Colonic mucosa (tissue), 4 donors: Measurements from ENCODE around the gene ZNF318. TPM values are rescaled to one million over a fixed set of nuclear protein-coding genes. Genes with fewer than 3 reads are reported as not detected.
"Not testable (repeated sequence)": the region's sequence is repeated elsewhere in the genome, so short reads cannot be mapped to it uniquely, and the experiment has no call there.

Source experiments
- DNase-seq: peaks from one replicate; pipeline ENCODE4 v3.0.0-alpha.2; 2020
- H3K27ac ChIP-seq: fragments of 200-600 bp; one replicate; pipeline ENCODE4 v1.8.0; 2021
- H3K27me3 ChIP-seq: fragments of 200-600 bp; one replicate; pipeline ENCODE4 v1.8.0; 2021
- H3K36me3 ChIP-seq: fragments of 200-600 bp; one replicate; pipeline ENCODE4 v1.8.0; 2021
- H3K4me1 ChIP-seq: fragments of 200-600 bp; one replicate; pipeline ENCODE4 v1.8.0; 2021; ENCODE audit warnings: mild to moderate bottlenecking
- H3K4me3 ChIP-seq: fragments of 200-600 bp; one replicate; pipeline ENCODE4 v1.8.0; 2021
- H3K9ac ChIP-seq, 2 donors: one replicate each; pipeline ENCODE4 v1.7.0; 2013; ENCODE audit warnings: control low read depth in 2 of 2, low read depth in 2 of 2, low read length in 2 of 2
- H3K9me3 ChIP-seq: fragments of 200-600 bp; one replicate; pipeline ENCODE4 v1.8.0; 2021
- intact Hi-C: fragments of 100-400 bp; cut with DNase I; formaldehyde crosslinking; loops from one replicate; pipeline ENCODE4 v1.14.1; 2022
- total RNA-seq, 2 donors: library from RNA; stranded (reverse); fragmentation: NEBNext Ultra II Directional in 1 of 2; extraction: Animal tissue kit (Norgen Biotek cat#: 25700) in 1 of 2; gene quantifications; one replicate each; pipeline ENCODE4 v1.2.1, GENCODE V29; 2021
- TF ChIP-seq, protein P1 (sequence below): fragments of 200-600 bp; IDR thresholded peaks from one replicate; pipeline ENCODE4 v1.8.0; 2022; ENCODE audit warnings: antibody characterized with exemption, mild to moderate bottlenecking
- donor health status: healthy.
- donor health status: DM: no; HTN: no; CAD: no.
- donor health status: DM: no; HTN: no; CAD: no.

The ZNF318 gene
- total RNA-seq, 2 donors from 2014 or later: 12.3 TPM

DNA sequence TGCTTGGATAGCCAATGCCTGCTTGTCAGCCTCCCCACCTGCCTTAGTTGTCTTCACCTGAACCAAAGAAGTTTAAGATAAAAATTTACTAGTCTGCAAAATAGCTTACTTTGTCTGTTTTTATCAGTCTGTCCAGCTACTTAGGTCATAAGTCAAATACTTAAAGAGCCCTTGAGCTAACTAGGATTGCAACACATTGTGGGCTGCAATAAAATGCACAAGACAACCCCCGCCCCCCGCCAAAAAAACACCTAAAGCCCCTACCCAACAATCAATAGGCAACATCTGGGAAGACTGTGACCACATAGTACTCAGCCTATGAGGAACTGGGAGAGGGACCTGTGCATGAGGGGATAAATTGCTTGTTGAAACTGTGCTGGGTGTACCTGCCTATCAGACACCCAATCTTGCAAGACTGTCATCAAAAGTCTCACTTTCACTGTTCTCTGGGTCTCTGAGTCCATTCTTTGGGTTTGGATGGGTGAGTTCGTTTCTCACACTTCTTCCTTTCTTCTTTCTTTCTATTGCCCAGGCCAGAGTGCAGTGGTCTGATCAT lies 30.6 kb upstream of the ZNF318 start:
- no peak overlapping the region for H3K9ac ChIP-seq
- no peak overlapping the region for H3K27ac ChIP-seq
- H3K4me3 ChIP-seq: no peak overlapping the region
- H3K9me3 ChIP-seq: no peaks in the 10 kb centered on the region
- no peaks in the 10 kb centered on the region for H3K4me1 ChIP-seq
- TF ChIP-seq, protein P1, sequence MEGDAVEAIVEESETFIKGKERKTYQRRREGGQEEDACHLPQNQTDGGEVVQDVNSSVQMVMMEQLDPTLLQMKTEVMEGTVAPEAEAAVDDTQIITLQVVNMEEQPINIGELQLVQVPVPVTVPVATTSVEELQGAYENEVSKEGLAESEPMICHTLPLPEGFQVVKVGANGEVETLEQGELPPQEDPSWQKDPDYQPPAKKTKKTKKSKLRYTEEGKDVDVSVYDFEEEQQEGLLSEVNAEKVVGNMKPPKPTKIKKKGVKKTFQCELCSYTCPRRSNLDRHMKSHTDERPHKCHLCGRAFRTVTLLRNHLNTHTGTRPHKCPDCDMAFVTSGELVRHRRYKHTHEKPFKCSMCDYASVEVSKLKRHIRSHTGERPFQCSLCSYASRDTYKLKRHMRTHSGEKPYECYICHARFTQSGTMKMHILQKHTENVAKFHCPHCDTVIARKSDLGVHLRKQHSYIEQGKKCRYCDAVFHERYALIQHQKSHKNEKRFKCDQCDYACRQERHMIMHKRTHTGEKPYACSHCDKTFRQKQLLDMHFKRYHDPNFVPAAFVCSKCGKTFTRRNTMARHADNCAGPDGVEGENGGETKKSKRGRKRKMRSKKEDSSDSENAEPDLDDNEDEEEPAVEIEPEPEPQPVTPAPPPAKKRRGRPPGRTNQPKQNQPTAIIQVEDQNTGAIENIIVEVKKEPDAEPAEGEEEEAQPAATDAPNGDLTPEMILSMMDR: no peak
- intact Hi-C loops: no loop called here
- no peak for DNase-seq
- H3K27me3 ChIP-seq: no peaks in the 10 kb centered on the region
- no peaks in the 10 kb centered on the region for H3K36me3 ChIP-seq

DNA sequence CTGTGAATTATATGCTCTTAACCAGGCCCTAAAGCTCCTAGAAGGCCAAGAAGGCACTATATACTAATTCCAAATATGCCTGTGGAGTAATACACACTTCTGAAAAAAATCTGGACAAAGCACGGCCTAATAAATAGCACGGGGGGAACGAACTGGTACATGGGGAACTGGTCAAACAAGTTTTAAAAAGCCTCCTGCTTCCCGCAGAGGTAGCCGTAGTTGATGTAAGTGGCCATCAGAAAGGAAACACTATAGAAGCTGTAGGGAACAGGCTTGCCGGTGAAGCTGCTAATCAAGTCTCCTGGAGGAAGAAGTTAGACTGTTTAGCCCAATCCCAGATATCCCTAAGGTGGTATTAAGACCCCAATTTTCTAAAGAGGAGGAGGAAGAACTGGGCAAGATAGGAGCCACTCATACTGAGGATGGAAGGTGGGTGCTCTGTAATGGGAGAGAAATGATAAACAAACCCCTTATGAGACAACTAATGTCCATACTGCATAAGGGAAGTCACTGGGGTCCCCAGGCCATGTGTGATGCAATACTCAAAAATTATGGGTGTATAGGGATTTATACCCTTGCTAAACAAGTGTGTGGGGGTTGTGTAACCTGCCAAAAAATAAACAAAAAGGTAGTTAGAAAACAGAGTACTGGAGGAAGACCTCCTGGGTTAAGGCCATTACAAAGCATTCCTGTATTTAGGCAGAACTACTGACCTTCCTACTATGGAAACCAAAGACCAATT lies 27.1 kb upstream of the ZNF318 start:
- Histone ChIP-seq H3K27ac (no peak overlapping the region), H3K36me3 (no peaks in the 10 kb centered on the region), H3K27me3 (no peaks in the 10 kb centered on the region), H3K9me3 (no peaks in the 10 kb centered on the region), H3K4me1 (no peaks in the 10 kb centered on the region), H3K4me3 (no peak overlapping the region), H3K9ac (no peak overlapping the region)
- TF ChIP-seq, protein P1: no peak
- intact Hi-C loops: no loop called here
- DNase-seq: no peak

DNA sequence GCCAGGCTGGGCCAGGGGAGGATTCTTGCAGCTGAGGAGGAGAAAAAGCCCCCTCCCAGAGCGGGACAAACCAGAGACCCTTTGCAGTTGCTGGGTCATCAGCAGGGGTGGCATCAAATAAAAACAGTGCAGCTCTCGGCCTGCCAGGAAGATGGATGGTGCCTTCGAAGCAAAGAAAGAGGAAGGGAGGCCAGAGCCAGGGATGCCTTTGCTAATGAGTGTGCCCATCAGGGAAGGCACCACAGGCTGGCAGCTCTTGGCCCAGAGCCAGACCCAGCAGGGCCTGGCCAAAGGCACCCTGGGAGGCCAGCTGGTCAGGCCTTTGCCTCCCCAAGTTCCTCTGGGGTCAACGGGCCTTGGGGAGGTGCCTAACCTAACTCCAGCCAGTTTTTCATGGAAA lies 26.3 kb upstream of the ZNF318 start:
- Histone ChIP-seq H3K27me3 (no peaks in the 10 kb centered on the region), H3K4me1 (no peaks in the 10 kb centered on the region), H3K4me3 (no peak overlapping the region), H3K9me3 (no peaks in the 10 kb centered on the region), H3K9ac (no peak overlapping the region), H3K27ac (no peak overlapping the region), H3K36me3 (no peaks in the 10 kb centered on the region)
- DNase-seq: no peak
- TF ChIP-seq, protein P1: no peak
- intact Hi-C loops: no loop called here

DNA sequence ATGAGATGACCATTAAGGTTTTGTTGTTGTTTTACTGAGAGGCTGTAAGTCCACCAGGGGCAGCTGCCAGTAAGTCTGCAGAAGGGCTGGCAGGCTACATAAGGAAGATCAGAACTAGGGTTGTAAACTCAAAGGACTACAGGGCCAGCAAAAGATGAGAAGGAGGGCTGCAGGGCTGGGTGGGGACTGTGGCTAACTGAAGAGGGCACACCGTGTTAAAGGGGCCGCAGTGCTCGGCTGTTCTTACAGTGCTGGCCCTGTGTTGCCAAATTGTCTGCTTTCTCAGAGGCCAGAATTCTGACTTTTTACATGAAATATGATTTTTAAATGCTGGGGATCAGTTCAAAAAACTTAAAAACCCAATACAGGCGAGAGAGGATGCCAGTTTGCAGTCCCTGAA lies 25.5 kb upstream of the ZNF318 start:
- H3K4me3 ChIP-seq: no peak overlapping the region
- no peaks in the 10 kb centered on the region for H3K36me3 ChIP-seq
- H3K4me1 ChIP-seq: no peaks in the 10 kb centered on the region
- TF ChIP-seq, protein P1: no peak
- H3K9ac ChIP-seq: no peak overlapping the region
- DNase-seq: no peak
- no peaks in the 10 kb centered on the region for H3K27me3 ChIP-seq
- intact Hi-C loops: no loop called here
- no peaks in the 10 kb centered on the region for H3K9me3 ChIP-seq
- no peak overlapping the region for H3K27ac ChIP-seq

DNA sequence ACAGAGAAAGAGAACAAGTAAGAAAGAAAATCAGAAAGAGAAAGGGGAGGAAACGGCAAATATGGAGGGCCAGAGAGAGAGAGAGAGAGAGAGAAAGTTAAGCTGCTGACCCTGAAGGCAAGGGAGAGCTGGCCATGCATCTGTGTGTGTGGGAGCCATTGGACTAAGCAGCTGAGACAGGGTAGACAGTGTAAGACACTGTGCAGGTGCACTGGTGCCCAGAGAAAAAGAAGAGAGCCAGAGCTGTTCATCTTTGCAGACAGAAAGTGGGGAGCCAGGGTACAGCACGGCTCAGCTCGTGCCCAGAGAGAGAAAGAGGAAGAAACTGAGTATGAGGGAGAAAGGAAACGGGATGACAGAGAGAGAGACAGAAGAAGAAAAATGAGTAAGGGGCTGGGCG lies 24.2 kb upstream of the ZNF318 start:
- Histone ChIP-seq H3K9ac (no peak overlapping the region), H3K27me3 (no peaks in the 10 kb centered on the region), H3K4me1 (no peaks in the 10 kb centered on the region), H3K27ac (no peak overlapping the region), H3K4me3 (no peak overlapping the region), H3K9me3 (no peaks in the 10 kb centered on the region), H3K36me3 (no peaks in the 10 kb centered on the region)
- intact Hi-C loops: no loop called here
- no peak for DNase-seq
- TF ChIP-seq, protein P1: no peak

DNA sequence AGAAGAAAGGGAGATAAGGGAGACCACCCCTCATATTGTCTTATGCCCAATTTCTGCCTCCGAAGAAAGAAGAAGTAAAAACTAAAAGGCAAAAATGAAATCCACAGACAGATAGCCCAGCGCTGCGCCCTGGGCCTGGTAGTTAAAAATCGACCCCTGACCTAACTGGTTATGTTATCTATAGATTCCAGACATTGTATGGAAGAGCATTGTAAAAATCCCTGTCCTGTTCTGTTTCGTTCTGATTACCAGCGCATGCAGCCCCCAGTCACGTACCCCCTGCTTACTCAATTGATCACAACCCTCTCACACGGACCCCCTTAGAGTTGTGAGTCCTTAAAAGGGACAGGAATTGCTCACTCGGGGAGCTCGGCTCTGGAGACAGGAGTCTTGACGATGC lies 23.7 kb upstream of the ZNF318 start:
- H3K9ac ChIP-seq, intact Hi-C loops, H3K27ac ChIP-seq, H3K27me3 ChIP-seq, H3K4me3 ChIP-seq, DNase-seq, H3K36me3 ChIP-seq, H3K9me3 ChIP-seq, H3K4me1 ChIP-seq: not testable (repeated sequence)
